ENCODE measurements around the gene CSNK2A2. TPM values are rescaled to one million over a fixed set of nuclear protein-coding genes. Genes with fewer than 3 reads are reported as not detected.

The CSNK2A2 gene
- total RNA-seq, 1 donor from 2014 or later: 87.6 TPM

GRCh38 chr16:58109881-58110280, 88.0 kb downstream of the CSNK2A2 start:
- H3K9me3 Mint-ChIP-seq (ENCODE audit: unreplicated experiment): no peaks in the 10 kb centered on the region
- no peaks in the 10 kb centered on the region for H3K27me3 Mint-ChIP-seq (ENCODE audit: unreplicated experiment)
- no peak for TF ChIP-seq CTCF (IDR thresholded peaks at IDR 0.05; ENCODE audit: partially characterized antibody, unreplicated experiment)
- no peak overlapping the region for H3K4me3 Mint-ChIP-seq (ENCODE audit: unreplicated experiment)
- H3K27ac Mint-ChIP-seq (ENCODE audit: unreplicated experiment): peak overlapping the region; percentile 14
- DNase-seq: no peak
- peaks cover 14% of the 10 kb centered on the region for H3K36me3 Mint-ChIP-seq (ENCODE audit: unreplicated experiment)
- peaks cover 3% of the 10 kb centered on the region for H3K4me1 Mint-ChIP-seq (ENCODE audit: low read depth, unreplicated experiment)

GRCh38 chr16:58109330-58109729, 88.6 kb downstream of the CSNK2A2 start:
- no peak overlapping the region for H3K27ac Mint-ChIP-seq (ENCODE audit: unreplicated experiment)
- H3K27me3 Mint-ChIP-seq (ENCODE audit: unreplicated experiment): no peaks in the 10 kb centered on the region
- no peak for TF ChIP-seq CTCF (IDR thresholded peaks at IDR 0.05; ENCODE audit: partially characterized antibody, unreplicated experiment)
- H3K4me3 Mint-ChIP-seq (ENCODE audit: unreplicated experiment): no peak overlapping the region
- H3K36me3 Mint-ChIP-seq (ENCODE audit: unreplicated experiment): peaks cover 14% of the 10 kb centered on the region
- DNase-seq: no peak
- H3K4me1 Mint-ChIP-seq (ENCODE audit: low read depth, unreplicated experiment): peaks cover 3% of the 10 kb centered on the region
- no peaks in the 10 kb centered on the region for H3K9me3 Mint-ChIP-seq (ENCODE audit: unreplicated experiment)

Other genes with a start within 250 kb of the CSNK2A2 start
- gene CNGB1, start 227.0 kb downstream of the CSNK2A2 start, total RNA-seq (ENCODE audit: unreplicated experiment): 0.91 TPM
- gene ZNF319, start 197.4 kb downstream of the CSNK2A2 start, total RNA-seq (ENCODE audit: unreplicated experiment): 13.9 TPM
- 107 TPM for gene USB1, start 196.7 kb downstream of the CSNK2A2 start, total RNA-seq (ENCODE audit: unreplicated experiment)
- 69.9 TPM for gene MMP15, start 172.4 kb downstream of the CSNK2A2 start, total RNA-seq (ENCODE audit: unreplicated experiment)
- 48.6 TPM for gene CFAP20, start 68.7 kb downstream of the CSNK2A2 start, total RNA-seq (ENCODE audit: unreplicated experiment)
- not detected for gene PRSS54, start 96.9 kb upstream of the CSNK2A2 start, total RNA-seq (ENCODE audit: unreplicated experiment)
- gene GINS3, start 194.4 kb upstream of the CSNK2A2 start, total RNA-seq (ENCODE audit: unreplicated experiment): 5.9 TPM

Data from glutamatergic neuron (in vitro differentiated cells).